ENCODE measurements around the gene RAB5IF. TPM values are rescaled to one million over a fixed set of nuclear protein-coding genes. Genes with fewer than 3 reads are reported as not detected.

RAB5IF gene
- total and polyA plus RNA-seq, 2 of the 13 experiments (the other 11 are each of a cell fraction or from before 2014, with no cell fraction given), result 261 to 305 TPM

GRCh38 chr20:36632487-36633284, 27.1 kb downstream of the RAB5IF start (continued):
- TF ChIP-seq MIER2 (CRISPR knock-in tag; IDR thresholded peaks at IDR 0.05) (no peak), SIN3A (IDR thresholded peaks at IDR 0.05; ENCODE audit: borderline replicate concordance, low read depth, low read length) (peak; percentile 44; the same call in 1 of the 2 replicates), TCF12 (IDR thresholded peaks at IDR 0.05) (no peak), TCF12 (CRISPR knock-in tag; IDR thresholded peaks at IDR 0.05) (no peak), BCL6 (CRISPR knock-in tag; IDR thresholded peaks at IDR 0.05) (peak; percentile 74), ZSCAN5A (CRISPR knock-in tag; IDR thresholded peaks at IDR 0.05; ENCODE audit: borderline replicate concordance) (peak; percentile 50; the same call in 1 of the 2 replicates), GTF3A (CRISPR knock-in tag; conservative IDR thresholded peaks at IDR 0.05) (no peak), ZNF709 (CRISPR knock-in tag; IDR thresholded peaks at IDR 0.05) (0 out of 2 replicates have a peak, but pooled peaks have one; percentile 51), ZNF772 (CRISPR knock-in tag; IDR thresholded peaks at IDR 0.05) (0 out of 2 replicates have a peak, but pooled peaks have one; percentile 70), ZNF30 (CRISPR knock-in tag; IDR thresholded peaks at IDR 0.05) (0 out of 2 replicates have a peak, but pooled peaks have one; percentile 48), POGZ (CRISPR knock-in tag; IDR thresholded peaks at IDR 0.05) (peak; percentile 56; the same call in 1 of the 2 replicates), MAZ (IDR thresholded peaks at IDR 0.05; ENCODE audit: borderline replicate concordance, low read depth, low read length) (no peak), MAZ (CRISPR knock-in tag; IDR thresholded peaks at IDR 0.05; ENCODE audit: low read depth) (peak; percentile 52), ZNF414 (CRISPR knock-in tag; IDR thresholded peaks at IDR 0.05) (peak; percentile 99), ZNF280D (CRISPR knock-in tag; IDR thresholded peaks at IDR 0.05) (peak; percentile 77; the same call in 1 of the 2 replicates), AGO2 (optimal IDR thresholded peaks at IDR 0.05; ENCODE audit: low read depth, low read length) (no peak), CEBPG (CRISPR knock-in tag; IDR thresholded peaks at IDR 0.05) (peak; percentile 97), ZNF567 (CRISPR knock-in tag; IDR thresholded peaks at IDR 0.05; ENCODE audit: borderline replicate concordance) (peak; percentile 34; the same call in 1 of the 2 replicates), GPN1 (CRISPR knock-in tag; IDR thresholded peaks at IDR 0.05; ENCODE audit: borderline replicate concordance) (0 out of 2 replicates have a peak, but pooled peaks have one; percentile 11), HOXA9 (CRISPR knock-in tag; IDR thresholded peaks at IDR 0.05; ENCODE audit: borderline replicate concordance) (no peak), JUN (CRISPR knock-in tag; IDR thresholded peaks at IDR 0.05) (peak; percentile 55; the same call in 1 of the 2 replicates), ZNF549 (CRISPR knock-in tag; IDR thresholded peaks at IDR 0.05) (no peak), CREBL2 (CRISPR knock-in tag; IDR thresholded peaks at IDR 0.05; ENCODE audit: borderline replicate concordance) (no peak)

Data from HepG2 (cell line).